Fibroblast of lung (primary cell): ENCODE measurements around the gene PPIL4.

Experiments used
- EZH2 ChIP-seq: IDR thresholded peaks from 2 replicates; pipeline ENCODE4 v1.5.1; 2012; ENCODE audit warnings: low read length, control low read depth, mild to moderate bottlenecking; ENCODE audit errors: missing control alignments
- TF ChIP-seq, protein P1 (sequence below), 2 donors: IDR thresholded peaks in 1 of 2; conservative IDR thresholded peaks in 1 of 2; 1 replicate in 1 of 2; 2 replicates in 1 of 2; pipeline ENCODE4 v1.5.1; 2011 to 2012; ENCODE audit warnings: low read length in 2 of 2, control low read depth in 1 of 2, inconsistent platforms in 1 of 2, low read depth in 1 of 2, mild to moderate bottlenecking in 1 of 2

DNA sequence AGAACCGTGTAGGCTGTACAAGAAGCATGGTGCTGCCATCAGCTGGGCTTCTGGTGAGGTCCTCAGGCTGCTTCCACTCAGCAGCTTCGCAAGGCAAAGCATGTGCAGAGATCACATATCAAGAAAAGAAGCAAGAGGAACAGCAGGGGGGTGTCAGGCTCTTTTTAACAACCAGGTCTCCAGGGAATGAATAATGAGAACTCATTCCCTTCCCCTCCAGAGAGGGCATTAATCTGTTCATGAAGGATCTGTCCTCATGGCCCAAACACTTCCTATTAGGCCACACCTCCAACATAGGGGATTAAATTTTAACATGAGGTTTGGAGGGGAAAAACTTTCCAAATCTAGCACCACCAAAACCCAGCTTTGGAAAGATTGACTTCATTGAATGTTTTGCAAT lies 40.3 kb upstream of the PPIL4 start:
- TF ChIP-seq, protein P1, sequence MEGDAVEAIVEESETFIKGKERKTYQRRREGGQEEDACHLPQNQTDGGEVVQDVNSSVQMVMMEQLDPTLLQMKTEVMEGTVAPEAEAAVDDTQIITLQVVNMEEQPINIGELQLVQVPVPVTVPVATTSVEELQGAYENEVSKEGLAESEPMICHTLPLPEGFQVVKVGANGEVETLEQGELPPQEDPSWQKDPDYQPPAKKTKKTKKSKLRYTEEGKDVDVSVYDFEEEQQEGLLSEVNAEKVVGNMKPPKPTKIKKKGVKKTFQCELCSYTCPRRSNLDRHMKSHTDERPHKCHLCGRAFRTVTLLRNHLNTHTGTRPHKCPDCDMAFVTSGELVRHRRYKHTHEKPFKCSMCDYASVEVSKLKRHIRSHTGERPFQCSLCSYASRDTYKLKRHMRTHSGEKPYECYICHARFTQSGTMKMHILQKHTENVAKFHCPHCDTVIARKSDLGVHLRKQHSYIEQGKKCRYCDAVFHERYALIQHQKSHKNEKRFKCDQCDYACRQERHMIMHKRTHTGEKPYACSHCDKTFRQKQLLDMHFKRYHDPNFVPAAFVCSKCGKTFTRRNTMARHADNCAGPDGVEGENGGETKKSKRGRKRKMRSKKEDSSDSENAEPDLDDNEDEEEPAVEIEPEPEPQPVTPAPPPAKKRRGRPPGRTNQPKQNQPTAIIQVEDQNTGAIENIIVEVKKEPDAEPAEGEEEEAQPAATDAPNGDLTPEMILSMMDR (conservative IDR thresholded peaks at IDR 0.05 in 1 of 2, IDR thresholded peaks at IDR 0.05 in 1 of 2; ENCODE audit: low read depth in 1 of 2, low read length in 2 of 2) = no peak
- TF ChIP-seq EZH2 = no peak
